Measurements from ENCODE around the gene CMBL. TPM values are rescaled to one million over a fixed set of nuclear protein-coding genes. Genes with fewer than 3 reads are reported as not detected.

CMBL gene
- total RNA-seq, 2 experiments from 2014 or later, result 0.36 TPM; not detected in 1

GRCh38 chr5:10283927-10284635 is 23.6 kb downstream of the CMBL start:
- H3K27ac ChIP-seq (ENCODE audit: low read depth in 1 of 2, low read length in 2 of 2), result no peak overlapping the region
- DNase-seq (peak; percentile 56 to 85 (median 72)), ATAC-seq (ENCODE audit: poor library complexity) (peak; percentile 97)
- peaks cover 14% of the 10 kb centered on the region for H3K4me1 ChIP-seq (ENCODE audit: insufficient read depth, low read length)
- Mint-ChIP-seq H3K27ac (no peak overlapping the region), H3K36me3 (ENCODE audit: low read depth) (no peaks in the 10 kb centered on the region), H3K4me3 (no peak overlapping the region), H3K9me3 (no peaks in the 10 kb centered on the region), H3K27me3 (no peaks in the 10 kb centered on the region), H3K4me1 (ENCODE audit: low read depth) (no peaks in the 10 kb centered on the region)
- TF ChIP-seq CTCF (IDR thresholded peaks at IDR 0.05), result peak; percentile 99
- no peaks in the 10 kb centered on the region for H3K27me3 ChIP-seq (ENCODE audit: control insufficient read depth in 1 of 2, insufficient read depth in 2 of 2, low read length in 2 of 2)
- H3K9me3 ChIP-seq (ENCODE audit: control insufficient read depth in 1 of 2, insufficient read depth in 1 of 2, low read length in 2 of 2), result no peaks in the 10 kb centered on the region
- intact Hi-C loops (cut with DNase I, micrococcal nuclease), result loop anchor here (1.0 to 10.0 kb wide), 5 partner anchors 80 to 343 kb away; no protein-coding TSS in a partner anchor
- no peak overlapping the region for H3K4me3 ChIP-seq (ENCODE audit: low read length)
- POLR2A ChIA-PET, result interaction anchor here (0.7 to 1.2 kb wide), 2 partner anchors 69 to 344 kb away, joined by 4 to 8 read pairs; partner anchors contain the start of gene MARCHF6
- CTCF ChIA-PET, result interaction anchor here (0.6 to 1.7 kb wide), 25 partner anchors 19 to 344 kb away, joined by 3 to 28 read pairs (median 4); partner anchors contain the start of gene MARCHF6
- no peaks in the 10 kb centered on the region for H3K36me3 ChIP-seq (ENCODE audit: insufficient read depth, low read length)

- no peak for TF ChIP-seq CTCF (IDR thresholded peaks at IDR 0.05)
- intact Hi-C loops (cut with DNase I, micrococcal nuclease), result loop anchor here in 1 of 2 experiments (5.0 to 10.0 kb wide), 2 partner anchors 85 to 142 kb away; no protein-coding TSS in a partner anchor
- ChIA-PET POLR2A (no interaction called here), CTCF (no interaction called here)
- Histone ChIP-seq H3K9me3 (ENCODE audit: control insufficient read depth in 1 of 2, insufficient read depth in 1 of 2, low read length in 2 of 2) (no peaks in the 10 kb centered on the region), H3K36me3 (ENCODE audit: insufficient read depth, low read length) (no peaks in the 10 kb centered on the region), H3K27me3 (ENCODE audit: control insufficient read depth in 1 of 2, insufficient read depth in 2 of 2, low read length in 2 of 2) (no peaks in the 10 kb centered on the region), H3K4me1 (ENCODE audit: insufficient read depth, low read length) (peaks cover 9% of the 10 kb centered on the region), H3K4me3 (ENCODE audit: low read length) (no peak overlapping the region), H3K27ac (ENCODE audit: low read depth in 1 of 2, low read length in 2 of 2) (no peak overlapping the region)
- Mint-ChIP-seq H3K9me3 (no peaks in the 10 kb centered on the region), H3K4me3 (no peak overlapping the region), H3K27me3 (no peaks in the 10 kb centered on the region), H3K27ac (no peak overlapping the region), H3K4me1 (ENCODE audit: low read depth) (no peaks in the 10 kb centered on the region), H3K36me3 (ENCODE audit: low read depth) (no peaks in the 10 kb centered on the region)
- no peak for ATAC-seq (ENCODE audit: poor library complexity)
- DNase-seq, result no peak
Observed at GRCh38 chr5:10279925-10280720, 27.6 kb downstream of the CMBL start.

- no peak overlapping the region for H3K4me3 Mint-ChIP-seq
- no peaks in the 10 kb centered on the region for H3K27me3 Mint-ChIP-seq
- POLR2A ChIA-PET, result no interaction called here
- H3K27ac Mint-ChIP-seq, result no peak overlapping the region
- Histone ChIP-seq H3K27me3 (ENCODE audit: control insufficient read depth in 1 of 2, insufficient read depth in 2 of 2, low read length in 2 of 2) (no peaks in the 10 kb centered on the region), H3K36me3 (ENCODE audit: insufficient read depth, low read length) (no peaks in the 10 kb centered on the region), H3K27ac (ENCODE audit: low read depth in 1 of 2, low read length in 2 of 2) (no peak overlapping the region), H3K4me1 (ENCODE audit: insufficient read depth, low read length) (peaks cover 9% of the 10 kb centered on the region), H3K4me3 (ENCODE audit: low read length) (no peak overlapping the region), H3K9me3 (ENCODE audit: control insufficient read depth in 1 of 2, insufficient read depth in 1 of 2, low read length in 2 of 2) (no peaks in the 10 kb centered on the region)
- H3K4me1 Mint-ChIP-seq (ENCODE audit: low read depth), result peaks cover 4% of the 10 kb centered on the region
- no peak for TF ChIP-seq CTCF (IDR thresholded peaks at IDR 0.05)
- no peaks in the 10 kb centered on the region for H3K36me3 Mint-ChIP-seq (ENCODE audit: low read depth)
- DNase-seq (no peak), ATAC-seq (ENCODE audit: poor library complexity) (no peak)
- H3K9me3 Mint-ChIP-seq, result no peaks in the 10 kb centered on the region
- CTCF ChIA-PET, result no interaction called here
- intact Hi-C loops (cut with DNase I, micrococcal nuclease), result no loop called here
Observed at GRCh38 chr5:10279328-10279727, 28.4 kb downstream of the CMBL start.

Data from CD4-positive, alpha-beta T cell (primary cell).